Measurements from ENCODE around the gene LMAN1L.

Gene LMAN1L

DNA sequence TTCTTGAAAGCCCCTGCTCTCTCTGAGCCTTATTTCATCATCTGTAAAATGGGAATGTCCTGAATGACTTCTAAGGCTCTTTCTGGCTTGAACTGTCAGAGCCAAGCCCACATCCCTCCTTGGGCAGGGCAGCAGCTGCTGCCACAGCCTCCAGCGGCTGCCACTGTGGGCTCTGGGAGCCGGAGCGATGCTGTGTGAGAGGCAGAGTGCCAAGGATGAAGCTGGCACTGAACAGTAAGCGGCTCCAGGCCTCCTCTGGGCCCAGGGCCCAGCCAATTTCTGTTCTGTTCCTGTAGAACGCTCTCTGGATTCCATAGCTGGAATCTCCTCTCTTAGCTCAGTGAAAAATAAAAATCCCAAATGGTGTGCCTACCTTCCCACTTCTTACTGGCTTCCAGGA is 18.2 kb downstream of the LMAN1L start:
- DNase-seq (ENCODE audit: extremely low spot score) = no peak
- ChIA-PET CTCF (interaction anchor here (1.0 to 2.0 kb wide), 6 partner anchors 12 to 71 kb away, joined by 3 to 7 read pairs (median 4); partner anchors contain the start of genes LMAN1L and ULK3), POLR2A (no interaction called here)
- TF ChIP-seq, protein P1, sequence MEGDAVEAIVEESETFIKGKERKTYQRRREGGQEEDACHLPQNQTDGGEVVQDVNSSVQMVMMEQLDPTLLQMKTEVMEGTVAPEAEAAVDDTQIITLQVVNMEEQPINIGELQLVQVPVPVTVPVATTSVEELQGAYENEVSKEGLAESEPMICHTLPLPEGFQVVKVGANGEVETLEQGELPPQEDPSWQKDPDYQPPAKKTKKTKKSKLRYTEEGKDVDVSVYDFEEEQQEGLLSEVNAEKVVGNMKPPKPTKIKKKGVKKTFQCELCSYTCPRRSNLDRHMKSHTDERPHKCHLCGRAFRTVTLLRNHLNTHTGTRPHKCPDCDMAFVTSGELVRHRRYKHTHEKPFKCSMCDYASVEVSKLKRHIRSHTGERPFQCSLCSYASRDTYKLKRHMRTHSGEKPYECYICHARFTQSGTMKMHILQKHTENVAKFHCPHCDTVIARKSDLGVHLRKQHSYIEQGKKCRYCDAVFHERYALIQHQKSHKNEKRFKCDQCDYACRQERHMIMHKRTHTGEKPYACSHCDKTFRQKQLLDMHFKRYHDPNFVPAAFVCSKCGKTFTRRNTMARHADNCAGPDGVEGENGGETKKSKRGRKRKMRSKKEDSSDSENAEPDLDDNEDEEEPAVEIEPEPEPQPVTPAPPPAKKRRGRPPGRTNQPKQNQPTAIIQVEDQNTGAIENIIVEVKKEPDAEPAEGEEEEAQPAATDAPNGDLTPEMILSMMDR (IDR thresholded peaks at IDR 0.05; ENCODE audit: control extremely low read depth, extremely low read depth, low read depth, missing control alignments) = no peak

DNA sequence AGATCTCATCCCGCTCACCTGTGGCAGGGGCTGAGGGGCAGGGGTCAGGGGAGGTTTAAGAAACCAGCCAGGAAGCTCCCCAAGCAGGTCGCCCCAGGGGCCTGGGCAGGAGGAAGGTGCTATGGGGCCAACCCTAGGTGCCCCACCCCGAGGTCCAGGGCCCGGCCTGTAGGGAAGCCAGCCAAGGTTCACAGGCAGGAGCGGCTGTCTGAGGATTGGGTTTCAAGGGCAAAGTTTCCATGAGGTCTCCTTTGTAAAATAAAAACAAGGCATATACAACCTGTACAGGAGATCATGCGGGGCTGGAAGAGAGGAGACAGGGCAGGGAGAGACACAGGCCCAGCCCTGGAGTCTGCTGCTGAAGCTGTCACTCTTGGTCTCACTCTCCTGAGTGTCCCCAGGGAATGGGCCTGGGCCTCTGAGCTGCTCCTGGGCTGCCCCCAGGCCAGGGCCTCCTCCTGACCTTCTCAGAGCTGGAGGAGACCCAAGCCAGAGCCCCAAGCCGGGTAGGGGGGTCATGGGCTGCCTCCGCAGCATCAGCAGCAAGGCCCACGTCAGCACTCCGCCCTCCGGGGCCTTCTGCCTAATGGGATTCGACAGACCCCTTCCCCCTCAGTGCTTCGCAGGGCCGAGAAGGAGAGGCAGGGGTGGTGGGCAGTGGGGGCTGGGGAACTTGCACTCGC is 19.3 kb downstream of the LMAN1L start:
- TF ChIP-seq, protein P1 (IDR thresholded peaks at IDR 0.05; ENCODE audit: control extremely low read depth, extremely low read depth, low read depth, missing control alignments) = no peak
- ChIA-PET POLR2A (no interaction called here), CTCF (interaction anchor here (0.9 to 2.1 kb wide), 5 partner anchors 8 to 70 kb away, joined by 3 to 8 read pairs (median 4); no protein-coding TSS in a partner anchor)
- DNase-seq (ENCODE audit: extremely low spot score) = no peak

DNA sequence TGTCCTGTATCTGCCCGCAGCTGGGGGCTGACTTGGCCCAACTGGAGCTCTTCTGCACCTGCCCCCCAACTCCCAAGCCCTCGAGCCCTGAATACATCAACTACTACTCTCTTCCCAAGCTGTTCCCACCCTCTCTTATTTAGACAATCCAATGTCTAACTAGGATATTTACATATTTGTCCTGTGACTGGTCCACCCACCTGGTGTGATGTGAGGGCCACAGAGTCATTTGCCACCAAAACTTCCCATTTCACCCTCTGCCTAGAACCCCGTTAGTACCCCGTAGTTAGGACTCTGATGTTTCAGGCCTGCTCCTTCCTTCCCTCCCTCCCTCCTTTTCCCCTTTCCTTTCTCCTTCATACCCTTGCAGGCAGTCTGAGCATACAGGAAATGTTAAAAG is 20.2 kb downstream of the LMAN1L start:
- DNase-seq (ENCODE audit: extremely low spot score) = no peak
- ChIA-PET CTCF (interaction anchor here (1.1 to 2.1 kb wide), 4 partner anchors 8 to 33 kb away, joined by 3 to 8 read pairs (median 3); partner anchors contain the start of gene LMAN1L), POLR2A (no interaction called here)
- TF ChIP-seq, protein P1 (IDR thresholded peaks at IDR 0.05; ENCODE audit: control extremely low read depth, extremely low read depth, low read depth, missing control alignments) = no peak

DNA sequence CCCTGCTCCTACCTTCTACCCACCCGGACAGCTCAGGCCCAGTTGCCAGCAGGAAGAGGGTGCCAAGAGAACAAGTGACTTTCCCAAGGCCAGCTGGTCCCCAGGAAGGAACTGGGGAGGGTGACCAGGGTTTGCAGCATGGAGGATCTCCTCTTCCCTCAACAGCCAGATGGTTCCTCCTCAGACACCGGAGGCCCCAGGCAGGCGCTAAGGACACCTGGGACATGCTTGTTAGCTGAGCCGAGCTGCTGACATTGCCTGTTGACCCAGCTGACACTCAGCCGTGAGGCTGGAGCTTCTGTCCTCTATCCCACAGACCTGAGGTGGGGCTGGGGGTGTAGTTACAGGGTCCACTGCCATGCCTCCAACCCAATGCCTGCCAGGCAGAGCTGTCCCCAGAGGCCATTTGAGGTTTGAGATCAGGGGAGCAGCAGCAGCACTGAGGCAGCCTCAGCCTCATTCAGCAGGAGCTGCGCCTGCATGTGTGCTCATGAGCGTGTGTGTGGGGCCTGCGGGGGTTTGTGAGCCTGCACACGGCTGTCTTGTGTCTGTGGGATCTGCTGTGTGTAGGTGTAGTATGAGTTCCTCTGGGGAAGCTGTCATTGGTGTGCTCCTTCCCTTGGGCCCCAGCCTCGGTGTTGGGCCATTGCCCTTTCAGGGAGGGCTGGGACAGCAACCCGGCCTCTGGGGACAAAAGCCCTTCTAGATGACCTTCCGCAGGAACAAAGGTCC is 20.9 kb downstream of the LMAN1L start:
- DNase-seq (ENCODE audit: extremely low spot score) = no peak
- ChIA-PET CTCF (interaction anchor here (1.0 to 2.1 kb wide), 7 partner anchors 9 to 68 kb away, joined by 3 to 8 read pairs (median 3); partner anchors contain the start of genes LMAN1L and ULK3), POLR2A (no interaction called here)
- TF ChIP-seq, protein P1 (IDR thresholded peaks at IDR 0.05; ENCODE audit: control extremely low read depth, extremely low read depth, low read depth, missing control alignments) = no peak

DNA sequence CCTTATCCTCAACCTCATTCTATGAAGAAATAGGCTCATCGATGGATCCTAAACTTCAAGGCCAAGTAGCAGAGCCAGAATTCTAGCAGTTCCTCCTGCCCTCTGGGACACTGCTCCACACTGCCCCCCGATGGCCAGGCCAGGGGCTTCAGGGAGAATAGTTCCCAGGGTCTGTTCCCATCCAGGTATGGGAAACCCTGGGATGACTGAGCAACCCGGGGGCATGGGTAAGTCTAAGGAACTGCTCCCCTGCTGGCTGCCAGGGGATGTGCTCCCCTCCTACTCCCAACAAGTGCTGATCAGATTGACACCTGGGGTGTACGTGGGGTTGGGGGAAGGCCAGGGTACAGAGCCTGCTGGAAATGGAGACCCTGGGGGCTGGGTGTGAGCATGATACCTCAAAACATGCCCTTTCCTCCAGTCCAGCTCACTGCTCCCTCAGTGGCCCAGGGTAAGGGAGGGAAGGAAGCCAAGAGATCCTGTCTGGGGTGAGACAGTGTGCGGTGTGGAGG is 22.7 kb downstream of the LMAN1L start:
- peak; percentile 76 for DNase-seq (ENCODE audit: extremely low spot score)
- ChIA-PET CTCF (interaction anchor here (0.7 to 3.7 kb wide), 16 partner anchors 8 to 204 kb away, joined by 3 to 21 read pairs (median 4); partner anchors contain the start of gene CPLX3), POLR2A (no interaction called here)
- TF ChIP-seq, protein P1 (IDR thresholded peaks at IDR 0.05; ENCODE audit: control extremely low read depth, extremely low read depth, low read depth, missing control alignments) = peak; percentile 76

DNA sequence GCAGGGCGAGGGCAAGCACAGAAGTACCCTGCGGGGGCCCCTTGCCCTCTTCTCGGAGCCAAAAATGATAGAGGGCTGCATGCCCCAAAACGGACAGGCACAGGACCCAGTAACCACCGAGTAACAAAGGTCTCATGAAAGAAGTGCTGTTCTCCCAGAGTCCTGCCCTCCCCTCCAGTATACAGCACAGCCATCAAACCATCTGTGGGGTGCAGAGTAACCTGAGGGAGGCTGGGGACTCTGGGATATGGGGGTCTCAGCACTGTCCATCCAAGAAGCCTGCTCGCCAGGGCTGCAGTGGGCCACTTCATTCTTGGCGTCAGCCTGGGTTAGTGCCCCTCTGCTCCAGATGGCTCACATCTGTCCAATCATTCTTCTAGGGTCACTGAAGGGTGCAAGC is 24.2 kb downstream of the LMAN1L start:
- TF ChIP-seq, protein P1 (IDR thresholded peaks at IDR 0.05; ENCODE audit: control extremely low read depth, extremely low read depth, low read depth, missing control alignments) = no peak
- CTCF ChIA-PET = interaction anchor here (1.1 to 3.7 kb wide), 12 partner anchors 10 to 205 kb away, joined by 3 to 21 read pairs (median 5); partner anchors contain the start of genes CPLX3 and RPP25
- DNase-seq (ENCODE audit: extremely low spot score) = no peak
- POLR2A ChIA-PET = no interaction called here
